Upper lobe of right lung (tissue), 1 donor: ENCODE data around the gene ADAMTS2. TPM values are rescaled to one million over a fixed set of nuclear protein-coding genes. Genes with fewer than 3 reads are reported as not detected.

Experiments used
- ATAC-seq: fragments of 200-7000 bp; cut with Tn5 transposase; one replicate; pipeline ENCODE4 v1.9.1; 2020; ENCODE audit warnings: mild to moderate bottlenecking, moderate library complexity
- DNase-seq: peaks from one replicate; pipeline ENCODE4 v3.0.0-alpha.2; 2020
- H3K27ac ChIP-seq: fragments of 200-600 bp; one replicate; pipeline ENCODE4 v1.8.0; 2022
- H3K27me3 ChIP-seq: fragments of 200-600 bp; one replicate; pipeline ENCODE4 v1.8.0; 2022; ENCODE audit warnings: mild to moderate bottlenecking
- H3K36me3 ChIP-seq: fragments of 200-600 bp; one replicate; pipeline ENCODE4 v1.8.0; 2022
- H3K4me1 ChIP-seq: fragments of 200-600 bp; one replicate; pipeline ENCODE4 v1.8.0; 2022
- H3K4me3 ChIP-seq: fragments of 200-600 bp; one replicate; pipeline ENCODE4 v1.8.0; 2022; ENCODE audit warnings: mild to moderate bottlenecking
- H3K9me3 ChIP-seq: fragments of 200-600 bp; one replicate; pipeline ENCODE4 v1.8.0; 2022
- intact Hi-C: fragments of 100-400 bp; cut with DNase I; formaldehyde crosslinking; loops from one replicate; pipeline ENCODE4 v1.11.0; 2022
- total RNA-seq: library from RNA; stranded (reverse); fragmentation: NEBNext Ultra II Directional; extraction: Animal tissue kit (Norgen Biotek cat#: 25700); gene quantifications from one replicate; pipeline ENCODE4 v1.2.1, GENCODE V29; 2021
- TF ChIP-seq, protein P1 (sequence below): fragments of 200-600 bp; IDR thresholded peaks from one replicate; pipeline ENCODE4 v1.8.0; 2022; ENCODE audit warnings: antibody characterized with exemption
- donor health status: DM: no; HTN: yes; CAD: no; lungs with severe emphysema.

Gene ADAMTS2
- total RNA-seq, 1 donor from 2014 or later = 16.4 TPM

DNA sequence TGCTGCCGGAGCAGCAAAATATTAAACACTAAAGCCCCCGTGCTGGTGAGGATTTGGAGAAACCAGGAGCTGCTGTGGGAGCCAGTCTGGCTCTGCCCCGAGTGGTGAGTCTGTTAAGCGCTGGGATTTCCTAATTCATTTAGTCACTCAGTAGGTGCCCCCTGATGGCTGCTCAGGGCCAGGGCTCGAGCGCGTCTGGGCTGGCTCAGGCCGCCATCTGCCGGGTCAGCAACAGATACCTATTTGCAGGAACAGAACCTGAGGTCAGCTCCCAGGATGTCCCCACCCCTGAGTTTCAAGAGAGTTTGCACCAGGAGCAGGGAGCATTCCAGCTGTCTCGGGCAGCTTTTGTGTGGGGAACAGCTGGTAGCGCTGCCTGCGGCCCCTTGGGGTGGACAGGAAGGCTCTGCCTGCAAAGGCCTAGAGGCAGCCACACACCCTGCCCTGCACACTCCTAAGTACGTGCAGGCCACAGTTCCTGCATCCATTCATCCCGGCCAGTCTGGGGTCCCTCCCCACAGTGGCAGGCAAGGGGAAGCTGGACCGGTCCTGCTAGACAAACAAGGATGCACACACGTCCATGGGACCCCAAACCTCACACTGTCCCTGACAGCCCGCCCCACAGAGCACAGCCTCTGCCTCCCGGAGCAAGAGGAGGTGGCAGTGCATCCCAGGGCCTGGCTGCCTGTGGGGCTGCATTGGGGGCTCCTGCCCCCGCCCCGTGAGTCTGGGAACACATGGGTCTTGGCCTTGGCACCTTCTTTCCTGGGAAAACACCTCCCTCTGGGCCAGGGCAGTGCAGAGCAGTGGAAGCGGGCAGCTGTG lies 83.7 kb downstream of the ADAMTS2 start:
- intact Hi-C loops = no loop called here
- Histone ChIP-seq H3K27ac (no peak overlapping the region), H3K9me3 (no peaks in the 10 kb centered on the region), H3K4me1 (peaks cover 19% of the 10 kb centered on the region), H3K4me3 (no peak overlapping the region), H3K36me3 (no peaks in the 10 kb centered on the region), H3K27me3 (peaks cover 6% of the 10 kb centered on the region)
- peak; percentile 57 for DNase-seq
- TF ChIP-seq, protein P1, sequence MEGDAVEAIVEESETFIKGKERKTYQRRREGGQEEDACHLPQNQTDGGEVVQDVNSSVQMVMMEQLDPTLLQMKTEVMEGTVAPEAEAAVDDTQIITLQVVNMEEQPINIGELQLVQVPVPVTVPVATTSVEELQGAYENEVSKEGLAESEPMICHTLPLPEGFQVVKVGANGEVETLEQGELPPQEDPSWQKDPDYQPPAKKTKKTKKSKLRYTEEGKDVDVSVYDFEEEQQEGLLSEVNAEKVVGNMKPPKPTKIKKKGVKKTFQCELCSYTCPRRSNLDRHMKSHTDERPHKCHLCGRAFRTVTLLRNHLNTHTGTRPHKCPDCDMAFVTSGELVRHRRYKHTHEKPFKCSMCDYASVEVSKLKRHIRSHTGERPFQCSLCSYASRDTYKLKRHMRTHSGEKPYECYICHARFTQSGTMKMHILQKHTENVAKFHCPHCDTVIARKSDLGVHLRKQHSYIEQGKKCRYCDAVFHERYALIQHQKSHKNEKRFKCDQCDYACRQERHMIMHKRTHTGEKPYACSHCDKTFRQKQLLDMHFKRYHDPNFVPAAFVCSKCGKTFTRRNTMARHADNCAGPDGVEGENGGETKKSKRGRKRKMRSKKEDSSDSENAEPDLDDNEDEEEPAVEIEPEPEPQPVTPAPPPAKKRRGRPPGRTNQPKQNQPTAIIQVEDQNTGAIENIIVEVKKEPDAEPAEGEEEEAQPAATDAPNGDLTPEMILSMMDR = peak; percentile 23
- no peak for ATAC-seq

DNA sequence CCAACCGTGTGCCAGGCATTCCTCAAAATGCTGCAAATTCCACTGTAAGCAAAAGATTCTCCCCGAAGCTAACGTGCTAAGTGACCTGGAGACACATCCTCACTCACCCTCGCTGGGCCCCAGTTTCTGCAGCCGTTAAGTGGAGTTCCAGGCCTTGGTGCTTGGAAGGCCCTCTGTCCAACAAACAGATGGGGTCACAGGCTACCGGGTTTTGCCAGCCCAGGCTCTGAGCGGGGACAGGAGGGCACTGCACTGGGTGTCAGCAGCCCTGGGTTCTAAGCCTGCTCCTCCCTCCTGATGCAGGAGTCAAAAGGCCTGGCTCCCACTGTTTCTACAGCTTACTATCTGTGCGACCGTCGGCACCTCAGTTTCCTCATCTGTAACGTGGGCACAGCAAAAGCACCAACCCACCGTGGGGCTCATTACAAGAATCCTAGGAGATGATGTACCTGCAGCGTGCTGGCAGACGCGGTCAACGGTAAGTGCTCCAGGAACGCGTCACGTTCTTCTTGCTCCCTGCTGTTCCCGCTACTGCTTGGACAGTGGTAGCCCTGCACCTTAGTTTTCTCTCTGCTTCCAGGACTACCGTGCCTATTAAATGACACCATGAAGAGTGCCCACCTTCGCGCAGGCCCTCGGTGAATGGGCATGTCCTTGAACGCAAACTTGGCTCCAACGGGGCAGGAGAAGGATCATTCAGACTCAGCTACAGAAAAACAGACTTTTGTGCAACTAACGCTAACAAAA lies 84.8 kb downstream of the ADAMTS2 start:
- intact Hi-C loops = no loop called here
- TF ChIP-seq, protein P1 = no peak
- ATAC-seq (no peak), DNase-seq (peak; percentile 52)
- no peak overlapping the region for H3K4me3 ChIP-seq
- no peaks in the 10 kb centered on the region for H3K36me3 ChIP-seq
- no peaks in the 10 kb centered on the region for H3K9me3 ChIP-seq
- H3K27ac ChIP-seq = no peak overlapping the region
- H3K27me3 ChIP-seq = peaks cover 2% of the 10 kb centered on the region
- H3K4me1 ChIP-seq = peaks cover 9% of the 10 kb centered on the region

DNA sequence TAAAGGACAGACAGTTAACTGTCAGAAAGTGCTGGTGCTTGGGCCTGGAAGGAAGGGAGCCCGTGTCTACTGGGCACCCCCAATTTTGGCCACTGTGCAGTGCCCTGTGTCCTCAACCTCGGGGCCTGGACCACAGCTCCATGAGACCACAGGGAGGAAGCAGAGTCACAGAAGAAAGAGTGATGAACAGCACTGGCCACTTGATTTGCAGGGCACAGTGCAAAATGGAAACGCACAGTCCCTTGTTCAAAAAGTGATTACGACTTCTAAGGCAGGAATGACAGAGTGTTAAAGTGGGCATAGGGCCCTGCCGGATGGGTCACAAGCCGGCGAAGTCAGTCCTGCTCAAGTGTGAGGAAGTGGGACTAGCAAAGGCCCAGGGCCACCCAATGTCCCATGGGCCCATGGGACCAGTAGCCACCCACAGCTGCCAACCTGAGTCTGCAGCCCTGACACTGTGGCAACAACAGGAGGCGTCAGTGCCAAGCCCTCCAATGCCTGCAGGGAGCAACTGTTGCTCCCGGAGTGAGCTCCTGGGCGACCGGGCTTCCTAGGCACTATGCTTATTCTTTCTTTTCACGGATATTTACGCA lies 85.4 kb downstream of the ADAMTS2 start:
- H3K27ac ChIP-seq = no peak overlapping the region
- intact Hi-C loops = no loop called here

DNA sequence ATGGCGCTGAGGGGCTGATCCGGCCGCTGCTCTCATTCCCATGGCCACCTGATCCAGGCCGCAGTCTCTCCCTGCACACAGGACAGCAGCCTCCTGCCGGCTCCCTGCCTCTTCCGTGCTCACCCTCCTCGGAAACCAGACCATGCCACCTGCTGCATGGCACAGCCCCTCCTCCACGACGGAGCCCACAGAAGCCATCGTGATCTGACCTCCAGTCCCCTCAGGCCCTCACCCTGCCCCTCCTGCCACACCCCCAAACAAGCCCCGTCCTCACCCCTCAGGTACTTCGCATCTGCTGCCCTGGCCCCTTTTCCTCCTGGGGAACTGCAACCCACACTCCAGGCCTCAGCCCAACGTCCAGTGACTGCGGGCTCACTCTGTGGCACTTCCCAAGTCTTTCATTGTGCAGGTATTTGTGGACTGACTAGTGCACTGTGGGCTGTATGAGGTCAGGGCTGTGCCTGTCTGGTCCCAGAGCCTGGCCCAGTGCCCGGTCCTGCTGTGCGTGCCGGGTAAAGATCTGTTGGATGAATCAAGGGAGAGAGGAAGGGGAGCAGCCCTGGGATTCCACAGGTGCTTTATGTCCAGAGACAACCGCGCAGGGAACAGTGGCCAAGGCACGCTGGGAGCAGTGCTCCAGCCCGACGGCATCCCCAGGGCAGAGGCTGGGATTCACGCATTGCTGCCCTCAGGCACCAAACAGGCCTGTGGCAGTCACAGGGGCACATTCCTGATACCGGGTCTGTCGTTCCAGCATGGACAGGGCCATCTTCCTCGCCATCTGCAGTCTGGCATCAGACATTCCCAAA lies 86.1 kb downstream of the ADAMTS2 start:
- ATAC-seq (peak; percentile 2), DNase-seq (peak; percentile 64)
- H3K27me3 ChIP-seq = no peaks in the 10 kb centered on the region
- no peak overlapping the region for H3K4me3 ChIP-seq
- no peaks in the 10 kb centered on the region for H3K4me1 ChIP-seq
- intact Hi-C loops = no loop called here
- no peak overlapping the region for H3K27ac ChIP-seq
- no peaks in the 10 kb centered on the region for H3K9me3 ChIP-seq
- H3K36me3 ChIP-seq = no peaks in the 10 kb centered on the region
- TF ChIP-seq, protein P1 = no peak

More for the DNA sequence above, 85.4 kb downstream of the ADAMTS2 start:
- H3K9me3 ChIP-seq = no peaks in the 10 kb centered on the region
- H3K4me3 ChIP-seq = no peak overlapping the region
- H3K4me1 ChIP-seq = peaks cover 2% of the 10 kb centered on the region
- ATAC-seq = no peak
- no peaks in the 10 kb centered on the region for H3K27me3 ChIP-seq
- H3K36me3 ChIP-seq = no peaks in the 10 kb centered on the region
- DNase-seq = peak; percentile 31
- TF ChIP-seq, protein P1 = no peak
